ENCODE results near the gene ETFA.

ETFA gene

GRCh38 chr15:76217882-76218217, 93.4 kb downstream of the ETFA start:
- Histone ChIP-seq H3K9me3 (ENCODE audit: low read length) (peaks cover 5% of the 10 kb centered on the region; the same call in 1 of the 2 replicates), H2AFZ (ENCODE audit: low read length) (no peak overlapping the region), H3K9ac (ENCODE audit: low read length) (no peak overlapping the region), H4K20me1 (ENCODE audit: insufficient read depth, low read length) (no peaks in the 10 kb centered on the region), H3K36me3 (ENCODE audit: insufficient read depth, low read length) (peaks cover 80% of the 10 kb centered on the region), H3K4me3 (ENCODE audit: low read depth, low read length, poor library complexity, severe bottlenecking) (no peak overlapping the region), H3K79me2 (ENCODE audit: insufficient read depth, low read length) (no peaks in the 10 kb centered on the region), H3K27me3 (ENCODE audit: insufficient read depth, low read length) (no peaks in the 10 kb centered on the region), H3K9me2 (ENCODE audit: low read depth, low read length) (no peaks in the 10 kb centered on the region), H3F3A (ENCODE audit: insufficient read depth, low read length) (no peaks in the 10 kb centered on the region), H3K27ac (ENCODE audit: low read depth, low read length, poor library complexity, severe bottlenecking) (no peak overlapping the region), H3K4me2 (ENCODE audit: low read length) (no peak overlapping the region), H3K4me1 (ENCODE audit: insufficient read depth, low read length, severe bottlenecking) (no peaks in the 10 kb centered on the region)
- TF ChIP-seq EZH2 (IDR thresholded peaks at IDR 0.05; ENCODE audit: borderline replicate concordance, low read length) = no peak
- TF ChIP-seq, protein P1, sequence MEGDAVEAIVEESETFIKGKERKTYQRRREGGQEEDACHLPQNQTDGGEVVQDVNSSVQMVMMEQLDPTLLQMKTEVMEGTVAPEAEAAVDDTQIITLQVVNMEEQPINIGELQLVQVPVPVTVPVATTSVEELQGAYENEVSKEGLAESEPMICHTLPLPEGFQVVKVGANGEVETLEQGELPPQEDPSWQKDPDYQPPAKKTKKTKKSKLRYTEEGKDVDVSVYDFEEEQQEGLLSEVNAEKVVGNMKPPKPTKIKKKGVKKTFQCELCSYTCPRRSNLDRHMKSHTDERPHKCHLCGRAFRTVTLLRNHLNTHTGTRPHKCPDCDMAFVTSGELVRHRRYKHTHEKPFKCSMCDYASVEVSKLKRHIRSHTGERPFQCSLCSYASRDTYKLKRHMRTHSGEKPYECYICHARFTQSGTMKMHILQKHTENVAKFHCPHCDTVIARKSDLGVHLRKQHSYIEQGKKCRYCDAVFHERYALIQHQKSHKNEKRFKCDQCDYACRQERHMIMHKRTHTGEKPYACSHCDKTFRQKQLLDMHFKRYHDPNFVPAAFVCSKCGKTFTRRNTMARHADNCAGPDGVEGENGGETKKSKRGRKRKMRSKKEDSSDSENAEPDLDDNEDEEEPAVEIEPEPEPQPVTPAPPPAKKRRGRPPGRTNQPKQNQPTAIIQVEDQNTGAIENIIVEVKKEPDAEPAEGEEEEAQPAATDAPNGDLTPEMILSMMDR (IDR thresholded peaks at IDR 0.05; ENCODE audit: low read length) = no peak

GRCh38 chr15:76217029-76217881, 94.0 kb downstream of the ETFA start:
- Histone ChIP-seq H3K4me3 (ENCODE audit: low read depth, low read length, poor library complexity, severe bottlenecking) (no peak overlapping the region), H3K9me2 (ENCODE audit: low read depth, low read length) (no peaks in the 10 kb centered on the region), H3K36me3 (ENCODE audit: insufficient read depth, low read length) (peaks cover 80% of the 10 kb centered on the region), H3K27ac (ENCODE audit: low read depth, low read length, poor library complexity, severe bottlenecking) (no peak overlapping the region), H2AFZ (ENCODE audit: low read length) (no peak overlapping the region), H3K9ac (ENCODE audit: low read length) (no peak overlapping the region), H3K4me2 (ENCODE audit: low read length) (no peak overlapping the region), H4K20me1 (ENCODE audit: insufficient read depth, low read length) (no peaks in the 10 kb centered on the region), H3K4me1 (ENCODE audit: insufficient read depth, low read length, severe bottlenecking) (no peaks in the 10 kb centered on the region), H3K79me2 (ENCODE audit: insufficient read depth, low read length) (no peaks in the 10 kb centered on the region), H3K27me3 (ENCODE audit: insufficient read depth, low read length) (no peaks in the 10 kb centered on the region), H3F3A (ENCODE audit: insufficient read depth, low read length) (no peaks in the 10 kb centered on the region), H3K9me3 (ENCODE audit: low read length) (peaks cover 5% of the 10 kb centered on the region; the same call in 1 of the 2 replicates)
- TF ChIP-seq EZH2 (IDR thresholded peaks at IDR 0.05; ENCODE audit: borderline replicate concordance, low read length) = no peak
- TF ChIP-seq, protein P1 (IDR thresholded peaks at IDR 0.05; ENCODE audit: low read length) = no peak

GRCh38 chr15:76215634-76216033, 95.6 kb downstream of the ETFA start:
- H3K4me3 ChIP-seq (ENCODE audit: low read depth, low read length, poor library complexity, severe bottlenecking) = no peak overlapping the region
- no peaks in the 10 kb centered on the region for H3K9me3 ChIP-seq (ENCODE audit: low read length)
- H3F3A ChIP-seq (ENCODE audit: insufficient read depth, low read length) = no peaks in the 10 kb centered on the region
- no peak for TF ChIP-seq EZH2 (IDR thresholded peaks at IDR 0.05; ENCODE audit: borderline replicate concordance, low read length)
- TF ChIP-seq, protein P1 (IDR thresholded peaks at IDR 0.05; ENCODE audit: low read length) = no peak
- H3K27ac ChIP-seq (ENCODE audit: low read depth, low read length, poor library complexity, severe bottlenecking) = no peak overlapping the region
- no peaks in the 10 kb centered on the region for H3K27me3 ChIP-seq (ENCODE audit: insufficient read depth, low read length)
- H4K20me1 ChIP-seq (ENCODE audit: insufficient read depth, low read length) = no peaks in the 10 kb centered on the region
- H3K9ac ChIP-seq (ENCODE audit: low read length) = no peak overlapping the region
- no peaks in the 10 kb centered on the region for H3K9me2 ChIP-seq (ENCODE audit: low read depth, low read length)
- no peak overlapping the region for H3K4me2 ChIP-seq (ENCODE audit: low read length)
- no peaks in the 10 kb centered on the region for H3K4me1 ChIP-seq (ENCODE audit: insufficient read depth, low read length, severe bottlenecking)
- H2AFZ ChIP-seq (ENCODE audit: low read length) = no peak overlapping the region
- H3K36me3 ChIP-seq (ENCODE audit: insufficient read depth, low read length) = peaks cover 83% of the 10 kb centered on the region
- H3K79me2 ChIP-seq (ENCODE audit: insufficient read depth, low read length) = no peaks in the 10 kb centered on the region

All from OCI-LY1 (cell line).